ENCODE measurements around the gene KCNG1. TPM values are rescaled to one million over a fixed set of nuclear protein-coding genes. Genes with fewer than 3 reads are reported as not detected.

The KCNG1 gene
- total RNA-seq, 2 donors from 2014 or later: 0.70 to 2.3 TPM

GRCh38 chr20:51009303-51010042 is 13.4 kb downstream of the KCNG1 start:
- H3K36me3 ChIP-seq: no peaks in the 10 kb centered on the region
- no peaks in the 10 kb centered on the region for H3K9me3 ChIP-seq
- TF ChIP-seq, protein P1, sequence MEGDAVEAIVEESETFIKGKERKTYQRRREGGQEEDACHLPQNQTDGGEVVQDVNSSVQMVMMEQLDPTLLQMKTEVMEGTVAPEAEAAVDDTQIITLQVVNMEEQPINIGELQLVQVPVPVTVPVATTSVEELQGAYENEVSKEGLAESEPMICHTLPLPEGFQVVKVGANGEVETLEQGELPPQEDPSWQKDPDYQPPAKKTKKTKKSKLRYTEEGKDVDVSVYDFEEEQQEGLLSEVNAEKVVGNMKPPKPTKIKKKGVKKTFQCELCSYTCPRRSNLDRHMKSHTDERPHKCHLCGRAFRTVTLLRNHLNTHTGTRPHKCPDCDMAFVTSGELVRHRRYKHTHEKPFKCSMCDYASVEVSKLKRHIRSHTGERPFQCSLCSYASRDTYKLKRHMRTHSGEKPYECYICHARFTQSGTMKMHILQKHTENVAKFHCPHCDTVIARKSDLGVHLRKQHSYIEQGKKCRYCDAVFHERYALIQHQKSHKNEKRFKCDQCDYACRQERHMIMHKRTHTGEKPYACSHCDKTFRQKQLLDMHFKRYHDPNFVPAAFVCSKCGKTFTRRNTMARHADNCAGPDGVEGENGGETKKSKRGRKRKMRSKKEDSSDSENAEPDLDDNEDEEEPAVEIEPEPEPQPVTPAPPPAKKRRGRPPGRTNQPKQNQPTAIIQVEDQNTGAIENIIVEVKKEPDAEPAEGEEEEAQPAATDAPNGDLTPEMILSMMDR (IDR thresholded peaks at IDR 0.05): no peak
- no peaks in the 10 kb centered on the region for H3K27me3 ChIP-seq
- no peak overlapping the region for H3K4me3 ChIP-seq
- DNase-seq (ENCODE audit: low spot score): no peak
- no peak overlapping the region for H3K27ac ChIP-seq
- H3K4me1 ChIP-seq: no peaks in the 10 kb centered on the region

GRCh38 chr20:51008718-51009117 is 14.2 kb downstream of the KCNG1 start:
- DNase-seq (ENCODE audit: low spot score): no peak
- H3K36me3 ChIP-seq: no peaks in the 10 kb centered on the region
- H3K27ac ChIP-seq: no peak overlapping the region
- H3K27me3 ChIP-seq: no peaks in the 10 kb centered on the region
- H3K4me3 ChIP-seq: no peak overlapping the region
- H3K9me3 ChIP-seq: no peaks in the 10 kb centered on the region
- H3K4me1 ChIP-seq: no peaks in the 10 kb centered on the region
- TF ChIP-seq, protein P1 (IDR thresholded peaks at IDR 0.05): no peak

DNA sequence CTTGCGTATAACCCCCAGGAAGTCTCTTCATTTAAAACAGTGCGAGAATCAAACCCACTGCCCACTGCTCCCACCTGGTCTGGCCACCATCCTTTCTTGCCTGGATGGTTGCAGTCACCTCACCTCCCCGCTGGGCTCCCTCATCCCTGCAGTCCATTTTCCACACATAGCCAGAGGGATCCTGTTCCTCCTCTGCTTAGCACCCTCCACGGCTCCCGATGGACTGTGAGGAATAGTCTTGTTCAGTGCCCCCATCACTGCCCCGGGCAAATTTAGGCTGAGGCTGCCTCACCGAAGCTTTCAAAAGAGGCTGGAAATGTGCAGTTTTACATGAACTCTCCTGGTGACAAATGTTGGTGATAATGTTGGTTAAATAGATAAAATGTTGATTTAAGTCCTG is 17.7 kb downstream of the KCNG1 start:
- Histone ChIP-seq H3K4me3 (no peak overlapping the region), H3K36me3 (no peaks in the 10 kb centered on the region), H3K27ac (no peak overlapping the region), H3K9me3 (no peaks in the 10 kb centered on the region), H3K4me1 (no peaks in the 10 kb centered on the region), H3K27me3 (no peaks in the 10 kb centered on the region)
- TF ChIP-seq, protein P1 (IDR thresholded peaks at IDR 0.05): no peak
- DNase-seq (ENCODE audit: low spot score): no peak

- no peak overlapping the region for H3K27ac ChIP-seq
- no peaks in the 10 kb centered on the region for H3K27me3 ChIP-seq
- TF ChIP-seq, protein P1 (IDR thresholded peaks at IDR 0.05): no peak
Observed at GRCh38 chr20:51004781-51005180, 18.1 kb downstream of the KCNG1 start.

DNA sequence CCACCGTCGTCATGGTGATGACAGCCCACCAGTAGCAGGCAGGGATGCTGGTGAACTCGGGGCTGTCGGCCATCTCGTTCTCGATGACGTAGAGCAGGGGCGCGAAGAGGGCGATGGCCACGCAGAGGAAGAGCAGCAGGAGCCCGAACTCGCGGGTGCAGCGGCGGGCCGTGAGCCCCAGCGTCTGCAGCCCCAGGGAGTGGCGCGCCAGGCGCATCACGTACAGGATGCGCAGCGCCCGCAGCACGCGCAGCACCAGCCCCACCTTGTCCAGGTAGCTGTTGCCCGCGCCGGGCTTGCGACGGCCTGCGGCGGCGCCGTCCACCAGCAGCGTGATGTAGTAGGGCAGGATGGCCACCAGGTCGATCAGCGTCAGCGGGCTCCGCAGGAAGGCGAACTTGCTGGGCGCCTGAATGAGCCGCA is 18.6 kb downstream of the KCNG1 start:
- Histone ChIP-seq H3K4me1 (no peaks in the 10 kb centered on the region), H3K4me3 (no peak overlapping the region), H3K36me3 (no peaks in the 10 kb centered on the region), H3K27ac (no peak overlapping the region), H3K27me3 (no peaks in the 10 kb centered on the region), H3K9me3 (no peaks in the 10 kb centered on the region)
- no peak for DNase-seq (ENCODE audit: low spot score)
- TF ChIP-seq, protein P1 (IDR thresholded peaks at IDR 0.05): no peak

More at GRCh38 chr20:51004781-51005180, 18.1 kb downstream of the KCNG1 start:
- Histone ChIP-seq H3K9me3 (no peaks in the 10 kb centered on the region), H3K4me3 (no peak overlapping the region), H3K36me3 (no peaks in the 10 kb centered on the region), H3K4me1 (no peaks in the 10 kb centered on the region)
- DNase-seq (ENCODE audit: low spot score): no peak

DNA sequence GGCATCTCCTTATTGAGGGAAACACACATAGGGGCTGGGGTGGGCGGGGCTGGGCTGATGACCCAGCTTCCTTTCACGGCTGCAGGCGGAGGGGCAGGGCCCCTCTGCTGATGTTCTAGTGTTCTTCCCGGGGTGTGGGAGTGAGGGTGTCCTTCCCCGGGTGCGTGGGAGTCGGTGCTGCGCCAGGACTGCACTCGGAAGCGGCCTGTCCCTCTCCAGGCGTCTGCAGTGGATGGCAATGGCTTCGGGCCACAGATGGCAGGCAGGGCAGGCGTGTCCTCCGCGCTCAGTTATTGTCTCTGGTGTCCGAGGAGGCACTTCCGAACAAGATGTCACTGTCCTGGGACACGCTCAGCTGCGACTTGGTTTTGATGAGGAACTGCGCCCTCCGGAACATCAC is 19.2 kb downstream of the KCNG1 start:
- no peak for DNase-seq (ENCODE audit: low spot score)
- H3K4me3 ChIP-seq: no peak overlapping the region
- no peak overlapping the region for H3K27ac ChIP-seq
- TF ChIP-seq, protein P1 (IDR thresholded peaks at IDR 0.05): no peak
- no peaks in the 10 kb centered on the region for H3K36me3 ChIP-seq
- no peaks in the 10 kb centered on the region for H3K9me3 ChIP-seq
- no peaks in the 10 kb centered on the region for H3K27me3 ChIP-seq
- H3K4me1 ChIP-seq: no peaks in the 10 kb centered on the region

Data from right atrium auricular region (tissue), 2 donors.